GM18499 (cell line): ENCODE data around the gene FTCD.
"Not testable (repeated sequence)": the region's sequence is repeated elsewhere in the genome, so short reads cannot be mapped to it uniquely, and the experiment has no call there.

ENCODE experiments used
- ATAC-seq: cut with Tn5 transposase; IDR thresholded peaks from one replicate; pipeline ENCODE4 v1.9.1; 2021; ENCODE audit warnings: moderate number of reproducible peaks; ENCODE audit not compliant: insufficient read depth, unreplicated experiment

Gene FTCD

DNA sequence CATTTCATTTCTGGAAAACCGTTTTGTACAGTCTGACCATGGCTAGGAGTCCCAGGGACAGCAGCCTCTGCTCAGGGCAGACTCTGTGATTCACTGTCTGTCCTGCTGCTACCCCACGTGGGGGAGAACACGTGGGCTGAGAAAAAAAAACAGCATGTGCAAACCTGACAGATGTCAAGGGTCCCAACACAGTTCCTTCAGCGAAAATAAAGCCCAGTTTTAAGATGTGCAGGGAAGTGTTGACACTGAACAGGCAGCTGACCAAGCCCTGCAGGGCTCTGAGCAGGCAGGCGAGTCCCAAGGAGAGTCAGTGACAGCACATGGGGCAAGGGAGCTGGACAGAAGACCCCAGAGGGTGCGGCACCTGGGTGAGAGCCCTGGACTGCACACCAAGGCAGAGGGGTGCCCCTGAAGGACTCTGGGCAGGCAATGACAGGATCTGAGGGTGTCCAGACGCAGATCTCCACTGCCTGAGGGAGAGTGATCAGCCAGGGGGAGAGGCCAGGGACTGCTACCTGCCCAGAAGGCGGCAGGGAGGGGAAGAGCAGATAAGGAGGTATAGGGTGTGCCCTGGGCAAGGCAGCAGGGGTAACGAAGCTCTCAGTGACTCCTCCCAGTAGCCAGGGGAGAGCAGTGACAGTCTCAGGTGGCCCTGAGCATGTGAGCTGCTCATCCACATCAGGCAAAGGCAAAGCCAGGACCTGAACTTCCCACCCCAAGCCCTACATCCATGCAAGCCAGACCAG, 34.0 kb upstream of the FTCD start:
- no peak for ATAC-seq

DNA sequence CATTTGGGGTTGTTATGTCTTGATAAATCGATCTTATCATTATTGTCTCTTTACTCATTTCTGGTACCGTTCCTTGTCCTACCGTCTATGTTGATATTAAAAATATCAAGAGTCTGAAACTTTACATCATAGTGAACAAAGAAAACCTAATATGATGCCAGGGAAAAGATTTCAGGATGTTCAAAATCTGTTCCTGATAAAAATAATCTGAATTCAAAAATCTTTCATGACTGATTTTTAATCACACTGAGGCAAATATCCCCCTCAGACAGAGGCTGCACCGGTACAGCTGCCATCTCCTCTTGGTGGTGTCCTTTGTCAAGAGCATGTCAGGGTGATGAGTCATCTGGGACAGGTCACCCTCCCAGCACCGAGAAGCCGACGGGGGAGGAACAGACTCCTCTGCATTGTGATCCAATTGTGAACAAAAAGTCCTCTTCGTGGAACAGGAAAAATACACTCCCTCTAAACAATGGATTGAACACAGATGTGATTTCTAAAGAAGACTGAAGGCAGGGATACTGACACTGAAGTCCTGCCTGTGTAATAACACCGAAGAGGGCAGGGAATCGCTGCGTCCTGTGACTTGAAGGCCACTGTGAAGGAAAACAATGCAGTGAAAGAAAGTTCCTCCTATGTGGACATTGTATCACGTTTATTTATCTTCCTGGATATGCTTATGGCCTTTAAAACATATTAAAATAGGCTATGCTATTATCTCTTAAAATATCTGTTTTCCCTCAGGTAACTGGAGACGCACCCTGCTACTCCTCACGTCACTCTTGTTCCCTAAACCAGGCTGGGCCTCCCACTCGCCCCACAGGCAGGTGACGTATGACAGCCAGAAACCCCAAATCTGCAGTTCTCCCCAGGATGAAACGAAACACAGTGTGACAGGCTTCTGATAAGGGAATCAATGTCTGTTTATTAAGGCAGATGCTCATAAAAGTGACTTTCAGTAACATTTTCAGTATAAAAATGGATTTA, 33.1 kb upstream of the FTCD start:
- ATAC-seq = no peak

DNA sequence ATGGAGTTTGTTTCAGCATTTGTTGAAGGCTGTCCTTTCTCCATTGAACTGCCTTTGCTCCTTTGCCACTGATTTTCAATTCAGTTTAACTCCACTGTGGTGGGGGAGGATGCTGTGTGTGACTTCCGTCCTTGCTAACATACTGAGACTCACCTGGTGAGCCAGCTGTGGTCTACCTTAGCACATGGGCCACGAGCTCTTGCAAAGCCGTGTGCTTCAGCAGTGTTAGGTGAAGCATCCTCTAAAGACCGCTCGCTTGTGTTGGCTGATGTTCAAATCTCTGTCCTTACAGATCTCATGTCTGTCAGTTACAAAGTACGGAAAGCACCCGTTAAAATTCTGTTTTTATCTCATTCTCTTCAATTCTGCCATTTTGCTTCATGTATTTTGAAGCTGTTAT, 32.4 kb upstream of the FTCD start:
- no peak for ATAC-seq

DNA sequence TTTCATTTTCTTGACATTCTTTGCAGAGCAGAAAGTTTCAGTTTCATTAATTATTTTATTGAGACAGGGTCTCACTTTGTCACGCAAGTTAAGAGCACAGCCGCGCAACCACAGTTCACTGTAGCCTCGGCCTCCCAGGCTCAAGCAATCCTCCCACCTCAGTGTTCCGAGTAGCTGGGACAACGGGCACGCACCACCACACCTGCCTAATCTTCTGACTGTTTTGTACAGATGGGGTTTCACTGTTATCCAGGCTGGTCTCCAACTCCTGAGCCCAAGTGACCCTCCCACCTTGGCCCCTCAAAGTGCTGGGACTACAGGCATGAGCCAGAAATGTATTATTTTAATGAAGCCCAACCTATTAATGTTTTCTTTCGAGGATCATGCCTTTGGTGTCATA, 31.9 kb upstream of the FTCD start:
- no peak for ATAC-seq

DNA sequence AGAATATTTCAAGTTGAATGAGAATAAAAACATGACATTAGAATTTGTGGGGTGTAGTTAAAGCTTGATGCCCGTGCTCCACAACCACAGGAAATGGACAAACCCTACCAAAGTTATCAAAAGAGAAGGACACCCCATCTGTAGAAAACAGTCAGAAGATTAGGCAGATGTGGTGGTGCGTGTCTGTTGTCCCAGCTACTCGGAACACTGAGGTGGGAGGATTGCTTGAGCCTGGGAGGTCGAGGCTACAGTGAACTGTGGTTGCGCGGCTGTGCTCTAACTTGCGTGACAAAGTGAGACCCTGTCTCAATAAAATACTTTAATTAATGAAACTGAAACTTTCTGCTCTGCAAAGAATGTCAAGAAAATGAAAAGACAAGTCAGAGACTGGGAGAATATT, 30.3 kb upstream of the FTCD start:
- ATAC-seq = no peak

DNA sequence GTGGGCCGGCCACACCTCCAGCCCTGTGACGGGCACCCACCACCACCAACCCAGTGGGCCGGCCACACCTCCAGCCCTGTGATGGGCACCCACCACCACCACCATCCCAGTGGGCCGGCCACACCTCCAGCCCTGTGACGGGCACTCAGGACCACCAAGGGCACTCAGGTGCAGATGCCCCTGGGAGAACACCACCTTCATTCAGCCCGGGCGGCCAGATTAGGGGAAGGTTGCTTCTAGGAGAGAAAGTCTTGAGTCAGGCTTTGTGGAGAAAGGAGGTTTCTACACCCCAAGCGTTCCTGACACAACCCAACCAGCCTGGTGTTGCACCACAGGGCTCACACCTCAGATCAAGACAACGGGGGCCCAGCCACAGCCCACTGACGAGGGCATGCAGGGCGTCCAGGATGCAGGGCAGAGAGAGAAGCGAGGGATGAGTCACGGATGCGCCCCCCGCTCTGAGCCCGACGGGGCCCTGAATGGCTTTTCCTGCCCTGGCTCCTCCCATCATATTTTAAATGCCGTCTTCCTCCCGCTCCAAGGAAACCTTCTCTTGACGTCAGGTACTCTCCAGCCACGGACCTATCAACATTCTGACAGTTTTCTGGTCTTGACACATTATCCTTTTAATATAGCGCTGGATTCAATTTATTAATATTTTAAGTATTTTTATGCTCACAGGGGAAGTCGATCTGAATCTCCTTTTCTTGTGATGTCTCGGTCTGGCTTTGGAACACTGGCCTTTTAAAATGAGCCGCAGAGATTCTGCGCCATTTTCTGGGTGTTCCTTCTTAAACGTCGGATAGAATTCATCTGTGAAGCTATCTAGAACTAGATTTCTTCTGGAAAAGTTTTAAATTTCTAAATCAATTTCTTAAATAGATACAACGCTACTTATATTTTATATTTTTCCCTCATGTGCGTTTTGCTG, 29.5 kb upstream of the FTCD start:
- no peak for ATAC-seq

DNA sequence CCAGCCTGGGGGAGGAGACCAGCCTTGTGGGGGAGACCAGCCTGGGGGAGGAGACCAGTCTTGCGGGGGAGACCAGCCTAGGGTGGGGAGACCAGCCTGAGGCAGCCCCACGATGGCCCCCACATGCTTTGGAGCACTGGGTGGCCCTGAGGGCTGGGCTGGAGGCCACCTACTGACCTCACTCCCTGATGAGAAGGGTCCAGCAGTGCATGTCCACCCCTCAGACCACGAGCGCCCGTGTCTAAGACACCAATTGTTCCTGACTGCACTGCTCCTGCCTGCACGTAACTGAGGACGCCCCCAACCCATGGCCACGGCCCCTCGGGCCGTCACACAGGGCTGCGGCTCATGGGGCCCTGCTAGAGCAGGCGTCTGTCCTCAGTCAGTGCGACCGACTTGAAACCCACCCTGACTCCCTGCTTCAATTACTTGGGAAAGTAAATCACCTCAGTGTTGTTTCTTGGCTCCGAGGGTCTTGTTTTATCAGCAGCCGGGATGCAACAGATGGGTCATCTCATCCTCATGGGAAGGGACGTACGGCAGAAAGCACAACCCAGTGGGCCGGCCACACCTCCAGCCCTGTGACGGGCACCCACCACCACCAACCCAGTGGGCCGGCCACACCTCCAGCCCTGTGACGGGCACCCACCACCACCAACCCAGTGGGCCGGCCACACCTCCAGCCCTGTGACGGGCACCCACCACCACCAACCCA, 28.7 kb upstream of the FTCD start, which contains the start of gene SPATC1L:
SPATC1L (minus strand) TSS at position 550 of the 715 bp plus-strand sequence. CDS start 1,643 bp downstream, outside the sequence.
- ATAC-seq = no peak

DNA sequence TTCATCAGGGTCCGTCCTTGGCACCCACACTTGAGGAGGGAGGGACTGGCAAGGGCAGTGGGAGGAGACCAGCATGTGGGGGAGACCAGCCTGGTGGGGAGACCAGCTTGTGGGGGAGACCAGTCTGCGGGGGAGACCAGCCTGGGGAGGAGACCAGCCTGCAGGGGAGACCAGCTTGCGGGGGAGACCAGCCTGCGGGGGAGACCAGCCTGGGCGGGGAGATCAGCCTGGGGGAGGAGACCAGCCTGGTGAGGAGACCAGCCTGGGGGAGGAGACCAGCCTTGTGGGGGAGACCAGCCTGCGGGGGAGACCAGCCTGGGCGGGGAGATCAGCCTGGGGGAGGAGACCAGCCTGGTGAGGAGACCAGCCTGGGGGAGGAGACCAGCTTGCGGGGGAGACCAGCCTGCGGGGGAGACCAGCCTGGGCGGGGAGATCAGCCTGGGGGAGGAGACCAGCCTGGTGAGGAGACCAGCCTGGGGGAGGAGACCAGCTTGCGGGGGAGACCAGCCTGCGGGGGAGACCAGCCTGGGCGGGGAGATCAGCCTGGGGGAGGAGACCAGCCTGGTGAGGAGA, 28.0 kb upstream of the FTCD start:
- not testable (repeated sequence) for ATAC-seq

DNA sequence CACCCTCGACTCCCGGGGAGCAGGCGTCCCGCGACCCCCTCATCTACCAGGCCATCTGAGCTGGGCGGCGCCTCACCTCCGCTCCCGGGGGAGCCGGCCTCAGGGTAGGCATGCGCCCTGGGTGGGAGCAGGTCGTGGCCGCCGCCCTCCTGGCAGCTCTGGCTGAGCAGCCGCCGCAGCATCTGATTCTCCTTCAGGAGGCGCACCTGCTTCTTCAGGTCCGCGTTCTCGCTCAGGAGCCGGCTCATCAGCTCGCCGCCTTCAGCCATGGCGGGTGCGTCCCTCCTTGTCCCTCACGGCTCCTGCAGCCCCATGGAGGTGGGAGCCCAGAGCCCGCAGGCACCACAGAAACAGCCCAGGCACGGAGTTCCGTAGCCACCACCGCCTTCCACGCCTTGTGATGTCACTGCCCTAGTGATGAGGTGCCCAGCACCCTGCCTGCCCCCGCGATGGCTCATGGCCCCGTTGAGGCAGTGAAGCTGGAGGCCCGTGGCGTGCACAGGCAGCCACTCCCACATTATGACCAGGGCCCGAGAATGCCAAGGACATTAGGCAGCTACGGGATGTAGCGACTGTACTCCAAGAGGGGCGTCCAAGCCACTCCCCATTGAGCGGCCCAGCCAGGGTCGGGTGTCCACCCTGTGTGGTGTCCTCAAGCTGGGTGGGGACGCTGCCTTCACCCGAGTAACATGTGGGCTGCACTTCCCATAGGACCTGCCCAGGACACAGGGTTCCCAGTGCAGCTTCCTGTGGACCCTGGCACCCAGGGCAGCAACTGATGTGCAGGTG, 27.4 kb upstream of the FTCD start:
- ATAC-seq = no peak

DNA sequence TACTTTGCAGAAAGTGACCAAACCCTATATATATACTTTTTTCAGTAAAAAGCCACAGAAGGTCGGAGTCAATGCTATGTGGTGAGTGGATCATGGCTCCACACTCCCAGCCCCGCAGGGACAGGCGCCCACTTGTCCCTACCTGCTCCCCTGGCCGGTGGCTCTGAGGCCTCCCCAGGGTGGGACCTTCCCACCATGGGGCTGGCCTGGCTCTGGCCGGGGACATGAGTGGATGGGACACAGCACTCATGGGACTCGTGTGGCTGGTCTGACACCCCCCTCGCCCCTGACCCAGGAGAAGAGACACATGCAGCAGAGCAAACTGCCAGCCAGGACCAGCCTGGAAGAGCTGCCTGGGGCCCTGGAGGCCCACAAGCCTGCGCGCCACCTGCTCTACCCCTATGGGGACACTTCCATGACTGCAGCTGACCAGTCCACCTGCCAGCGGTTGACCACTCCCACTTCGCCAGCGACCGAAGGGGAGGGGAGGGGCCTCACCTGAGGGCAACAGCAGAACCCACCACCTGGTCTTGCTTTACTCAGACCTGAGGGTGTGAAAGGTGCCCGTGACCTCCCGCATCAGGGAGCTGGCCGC, 26.7 kb upstream of the FTCD start:
- no peak for ATAC-seq

DNA sequence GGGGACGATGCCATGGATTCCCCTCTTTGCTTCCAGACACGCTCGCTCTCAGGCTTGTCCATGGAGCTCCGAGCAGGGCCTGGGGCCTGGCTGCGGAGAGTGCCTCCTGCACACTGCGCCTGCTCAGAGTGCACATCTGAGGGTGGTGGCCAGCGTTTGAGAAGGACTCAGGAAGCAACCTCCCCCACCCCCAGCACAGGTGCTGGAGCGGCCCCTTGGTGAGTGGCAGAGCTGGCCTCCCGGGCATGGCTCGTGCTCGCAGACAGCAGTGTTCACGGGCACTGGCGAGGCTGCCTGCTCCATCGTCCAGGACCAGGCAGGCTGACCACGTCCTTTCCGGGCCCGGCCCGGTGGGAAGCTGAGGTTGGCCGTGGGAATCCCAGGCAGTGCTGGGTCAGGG, 26.1 kb upstream of the FTCD start:
- ATAC-seq = no peak

DNA sequence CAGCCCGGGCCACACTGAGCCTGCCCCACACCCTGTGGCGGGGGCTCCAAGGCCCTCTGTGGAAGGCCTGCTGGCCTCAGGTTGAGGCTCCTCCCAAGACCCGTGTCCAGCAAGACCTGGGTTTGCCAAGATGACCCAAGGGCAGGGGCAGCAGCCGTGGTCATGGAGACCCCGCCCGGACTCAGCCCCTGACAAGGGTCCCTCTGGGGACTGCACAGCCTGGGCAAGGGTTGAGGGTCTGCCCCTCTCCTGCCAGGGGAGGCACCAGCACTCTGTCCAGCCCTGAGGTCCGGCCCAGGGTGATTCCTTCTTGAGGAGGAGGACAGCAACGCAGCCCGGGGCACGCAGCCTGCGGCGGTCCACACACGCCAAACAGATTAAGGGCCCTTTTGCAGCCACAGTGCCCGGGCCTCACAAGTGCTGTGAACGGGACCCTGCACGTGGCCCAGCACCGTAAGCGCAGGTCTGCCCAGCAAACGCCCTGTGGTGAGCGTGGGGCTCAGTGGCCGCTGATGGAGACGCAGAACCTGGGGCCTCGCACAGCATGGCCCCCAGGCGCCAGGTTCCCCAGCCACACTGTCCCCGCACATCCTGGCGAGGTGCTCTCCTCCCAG, 25.5 kb upstream of the FTCD start:
- no peak for ATAC-seq

DNA sequence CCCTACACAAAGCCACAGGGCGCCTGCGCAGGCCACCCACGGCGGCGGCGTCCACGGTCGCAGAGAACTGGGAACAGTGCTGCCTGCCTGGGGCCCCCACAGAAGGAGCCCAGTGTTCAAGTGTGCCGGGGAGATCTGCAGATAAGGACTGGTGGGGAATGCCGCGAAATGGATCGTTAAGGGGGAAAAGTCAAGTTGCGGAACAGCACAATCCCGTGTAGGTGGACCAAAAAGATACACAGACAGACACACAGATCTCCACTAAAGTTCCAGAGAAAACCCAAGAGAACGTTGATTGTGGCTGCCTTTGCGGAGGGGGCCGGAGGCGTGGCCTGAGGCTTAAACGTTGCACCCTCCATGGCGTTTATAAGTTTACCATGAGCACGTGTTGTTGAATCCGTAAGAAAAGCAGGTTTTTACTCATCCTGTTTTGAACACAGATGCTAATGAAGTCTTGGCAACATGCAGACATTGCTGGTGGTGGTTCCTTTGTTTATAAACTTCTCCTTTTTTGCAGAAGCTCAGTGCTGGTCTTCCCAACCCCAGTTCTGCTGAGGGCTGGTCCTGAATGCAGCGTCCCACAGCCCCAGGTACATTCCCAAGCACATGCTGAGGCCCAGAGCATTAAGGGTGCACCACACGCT, 24.8 kb upstream of the FTCD start:
- no peak for ATAC-seq

DNA sequence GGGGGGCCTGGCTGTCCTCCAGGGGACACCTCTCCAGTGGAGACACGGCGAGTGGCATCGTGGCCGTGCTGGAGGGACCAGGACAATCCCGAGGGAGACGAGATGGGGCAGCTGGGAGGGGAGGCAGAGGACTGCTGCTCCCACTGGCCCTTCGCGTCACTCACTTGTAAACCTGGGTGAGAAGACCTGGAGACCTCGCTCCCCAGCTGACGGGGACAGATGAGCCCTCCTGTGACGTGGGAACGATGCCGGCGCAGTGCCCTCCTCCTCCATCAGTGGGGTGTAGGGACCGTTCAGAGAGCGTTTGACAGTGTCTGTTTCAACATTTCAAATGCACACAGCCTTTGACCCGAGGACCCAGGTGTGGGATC, 24.3 kb upstream of the FTCD start:
- no peak for ATAC-seq

DNA sequence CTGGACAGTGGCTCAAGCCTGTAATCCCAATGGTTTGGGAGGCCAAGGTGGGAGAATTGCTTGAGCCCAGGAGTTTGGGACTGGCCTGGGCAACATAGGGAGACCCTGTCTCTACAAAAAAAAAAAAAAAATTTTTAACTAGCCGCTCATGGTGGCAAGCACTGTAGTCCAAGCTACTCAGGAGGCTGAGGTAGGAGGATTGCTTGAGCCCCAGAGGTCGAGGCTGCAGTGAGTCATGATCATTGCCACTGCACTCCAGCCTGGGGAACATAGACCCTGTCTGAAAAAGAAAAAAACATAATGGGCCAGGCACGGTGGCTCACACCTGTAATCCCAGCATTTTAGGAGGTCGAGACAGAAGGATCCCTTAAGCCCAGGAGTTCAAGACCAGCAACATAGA, 23.6 kb upstream of the FTCD start:
- ATAC-seq = no peak

DNA sequence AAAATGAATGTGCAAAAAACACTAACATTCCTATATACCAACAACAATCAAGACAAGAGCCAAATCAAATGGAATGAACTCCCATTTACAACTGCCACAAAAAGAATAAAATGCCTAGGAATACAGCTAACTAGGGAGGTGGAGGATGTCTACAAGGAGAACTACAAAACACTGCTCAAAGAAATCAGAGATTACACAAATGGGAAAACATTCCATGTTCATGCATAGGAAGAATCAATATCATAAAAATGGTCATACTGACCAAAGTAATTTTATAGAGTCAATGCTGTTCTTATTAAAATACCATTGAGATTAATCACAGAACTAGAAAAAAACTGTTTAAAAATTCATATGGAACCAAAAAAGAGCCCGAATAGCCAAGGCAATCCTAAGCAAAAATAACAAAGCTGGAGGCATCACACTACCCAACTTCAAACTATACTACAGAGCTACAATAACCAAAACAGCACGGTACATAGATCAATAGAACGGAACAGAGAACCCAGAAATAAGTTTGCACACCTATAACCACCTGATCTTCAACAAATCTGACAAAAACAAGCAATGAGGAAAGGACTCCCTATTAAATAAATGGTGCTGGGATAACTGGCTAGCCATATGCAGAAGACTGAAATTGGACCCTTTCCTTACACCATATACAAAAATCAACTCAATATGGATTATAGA, 21.2 kb upstream of the FTCD start:
- ATAC-seq = not testable (repeated sequence)

DNA sequence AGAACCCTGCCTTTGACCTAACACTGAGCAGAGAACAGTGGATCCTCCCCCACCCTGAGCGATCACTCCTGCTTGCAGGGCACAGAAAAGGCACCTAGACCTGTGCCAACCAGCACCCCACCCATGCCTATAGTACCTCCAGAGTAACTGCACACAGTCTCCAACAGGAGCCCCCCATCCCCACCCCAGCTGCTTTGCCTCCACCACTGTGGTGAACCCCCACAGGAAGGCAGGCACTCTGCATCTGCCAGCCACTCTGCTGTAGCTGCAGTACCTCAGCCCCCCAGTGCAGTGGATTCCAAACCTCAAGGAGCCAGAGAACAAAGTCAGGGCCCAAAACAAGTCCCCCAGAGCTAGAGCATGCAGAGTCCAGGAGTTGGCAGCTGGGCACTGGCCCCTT, 18.2 kb upstream of the FTCD start:
- no peak for ATAC-seq
